NCI-H2081 treated with DMSO at 0.1 percent for 48 hours (cell line): ENCODE measurements around the gene FEN1.

Experiments
- DNase-seq: peaks from one replicate; lab custom pipeline; 2025; lab: John Stamatoyannopoulos, UW

Gene FEN1

GRCh38 chr11:61775106-61775505, 17.6 kb upstream of the FEN1 start:
- DNase-seq, result no peak

- no peak for DNase-seq
Observed at GRCh38 chr11:61775606-61776554, 16.8 kb upstream of the FEN1 start.

- no peak for DNase-seq
Observed at GRCh38 chr11:61776561-61777075, 16.1 kb upstream of the FEN1 start.

GRCh38 chr11:61777234-61778090, 15.2 kb upstream of the FEN1 start:
- no peak for DNase-seq

GRCh38 chr11:61778357-61778886, 14.3 kb upstream of the FEN1 start:
- no peak for DNase-seq

- DNase-seq, result no peak
Observed at GRCh38 chr11:61778920-61779650, 13.6 kb upstream of the FEN1 start.

- DNase-seq, result no peak
Observed at GRCh38 chr11:61779666-61780525, 12.8 kb upstream of the FEN1 start.

GRCh38 chr11:61780581-61781162, 12.0 kb upstream of the FEN1 start:
- no peak for DNase-seq

GRCh38 chr11:61781585-61781984, 11.1 kb upstream of the FEN1 start:
- DNase-seq, result no peak

- DNase-seq, result no peak
Observed at GRCh38 chr11:61782299-61782698, 10.4 kb upstream of the FEN1 start.

GRCh38 chr11:61782841-61783240, 9.9 kb upstream of the FEN1 start:
- DNase-seq, result no peak

GRCh38 chr11:61783717-61784505, 8.8 kb upstream of the FEN1 start:
- no peak for DNase-seq

- DNase-seq, result no peak
Observed at GRCh38 chr11:61784506-61784805, 8.3 kb upstream of the FEN1 start.

- DNase-seq, result no peak
Observed at GRCh38 chr11:61785837-61786402, 6.8 kb upstream of the FEN1 start.

- no peak for DNase-seq
Observed at GRCh38 chr11:61787928-61788491, 4.7 kb upstream of the FEN1 start.

GRCh38 chr11:61791737-61792309, 888 bp upstream of the FEN1 start:
- no peak for DNase-seq

GRCh38 chr11:61793083-61793828, 545 bp downstream of the FEN1 start:
- DNase-seq, result no peak

- DNase-seq, result no peak
Observed at GRCh38 chr11:61793829-61794204, 1.1 kb downstream of the FEN1 start.
